CD4-positive, alpha-beta T cell (primary cell): ENCODE data around the gene NEGR1. TPM values are rescaled to one million over a fixed set of nuclear protein-coding genes. Genes with fewer than 3 reads are reported as not detected.

ENCODE experiments used
- ATAC-seq: fragments of 200-7000 bp; cut with Tn5 transposase; one replicate; pipeline ENCODE4 v1.10.0; 2022; ENCODE audit warnings: mild to moderate bottlenecking; ENCODE audit not compliant: poor library complexity
- CTCF ChIA-PET: fragments of 350-600 bp; sonication (Branson Sonifier 250); formaldehyde crosslinking; loops from one replicate; lab custom pipeline; 2021; ENCODE audit warnings: antibody characterized with exemption, inconsistent platforms; lab: Charles Lee
- POLR2A ChIA-PET: fragments of 350-600 bp; sonication (Branson Sonifier 250); formaldehyde crosslinking; loops from one replicate; lab custom pipeline; 2021; ENCODE audit warnings: antibody characterized with exemption, inconsistent platforms; lab: Charles Lee
- DNase-seq, 14 experiments: peaks; one replicate each; pipeline ENCODE4 v3.0.0-alpha.2; 2013 to 2020; ENCODE audit warnings: mixed read lengths in 2 of 14
- H3K27ac ChIP-seq, 2 donors: one replicate each; pipeline versions ENCODE4 v1.5.1 to v1.7.0; 2013; ENCODE audit warnings: low read length in 2 of 2, low read depth in 1 of 2, mild to moderate bottlenecking in 1 of 2
- H3K27me3 ChIP-seq, 2 experiments: 1 replicate in 1 of 2; 2 replicates in 1 of 2; pipeline versions ENCODE4 v1.6.1 to v1.7.0; 2013; ENCODE audit warnings: low read length in 2 of 2, control low read depth in 1 of 2, mild to moderate bottlenecking in 1 of 2, moderate library complexity in 1 of 2; ENCODE audit not compliant: insufficient read depth in 2 of 2, control insufficient read depth in 1 of 2
- H3K36me3 ChIP-seq: one replicate; pipeline ENCODE4 v1.6.1; 2013; ENCODE audit warnings: low read length, control low read depth; ENCODE audit not compliant: insufficient read depth
- H3K4me1 ChIP-seq: one replicate; pipeline ENCODE4 v1.6.1; 2013; ENCODE audit warnings: low read length, control low read depth; ENCODE audit not compliant: insufficient read depth
- H3K4me3 ChIP-seq: one replicate; pipeline ENCODE4 v1.5.1; 2013; ENCODE audit warnings: mild to moderate bottlenecking, low read length, moderate library complexity
- H3K9me3 ChIP-seq, 2 experiments: 1 replicate in 1 of 2; 2 replicates in 1 of 2; pipeline versions ENCODE4 v1.6.1 to v1.7.0; 2013; ENCODE audit warnings: low read length in 2 of 2, mild to moderate bottlenecking in 2 of 2, control low read depth in 1 of 2, moderate library complexity in 1 of 2; ENCODE audit not compliant: control insufficient read depth in 1 of 2, insufficient read depth in 1 of 2
- H3K27ac Mint-ChIP-seq: one replicate; pipeline ENCODE4 v1.8.0; 2020; ENCODE audit warnings: mixed read lengths
- H3K27me3 Mint-ChIP-seq: one replicate; pipeline ENCODE4 v1.8.0; 2021; ENCODE audit warnings: mixed read lengths
- H3K36me3 Mint-ChIP-seq: one replicate; pipeline ENCODE4 v1.8.0; 2021; ENCODE audit warnings: low read depth, mixed read lengths
- H3K4me1 Mint-ChIP-seq: one replicate; pipeline ENCODE4 v1.8.0; 2021; ENCODE audit warnings: low read depth, mixed read lengths
- H3K4me3 Mint-ChIP-seq: one replicate; pipeline ENCODE4 v1.8.0; 2020; ENCODE audit warnings: mild to moderate bottlenecking, mixed read lengths
- H3K9me3 Mint-ChIP-seq: one replicate; pipeline ENCODE4 v1.8.0; 2020; ENCODE audit warnings: mixed read lengths
- CTCF ChIP-seq: fragments of 200-600 bp; IDR thresholded peaks from one replicate; pipeline ENCODE4 v1.8.0; 2022; ENCODE audit warnings: antibody characterized with exemption, mild to moderate bottlenecking
- intact Hi-C, 2 experiments: fragments of 100-400 bp; cut with DNase I in 1 of 2; cut with micrococcal nuclease in 1 of 2; formaldehyde crosslinking; loops; one replicate each; pipeline versions ENCODE4 v1.15.1 to v1.9.0; 2023 to 2025; cut with DNase I, micrococcal nuclease
- total RNA-seq, 174 experiments: library from RNA in 2 of 174; stranded (reverse) in 2 of 174; gene quantifications; one replicate each; pipeline ENCODE4 v1.2.3 and lab custom pipeline; 2021 to 2026

Gene NEGR1
- total RNA-seq, 2 experiments from 2014 or later: 0.03 TPM

- no peak overlapping the region for H3K27ac Mint-ChIP-seq
- intact Hi-C loops: no loop called here
- no peak for ATAC-seq
- Histone ChIP-seq H3K36me3 (no peaks in the 10 kb centered on the region), H3K4me1 (no peaks in the 10 kb centered on the region), H3K27me3 (no peaks in the 10 kb centered on the region), H3K4me3 (no peak overlapping the region), H3K9me3 (peaks cover 0 to 5% of the 10 kb centered on the region in 2 experiments), H3K27ac (no peak overlapping the region)
- H3K27me3 Mint-ChIP-seq: no peaks in the 10 kb centered on the region
- no peak for TF ChIP-seq CTCF
- no peaks in the 10 kb centered on the region for H3K4me1 Mint-ChIP-seq
- no peak for DNase-seq
- H3K4me3 Mint-ChIP-seq: no peak overlapping the region
- CTCF ChIA-PET: no interaction called here
- POLR2A ChIA-PET: no interaction called here
- no peaks in the 10 kb centered on the region for H3K9me3 Mint-ChIP-seq
- H3K36me3 Mint-ChIP-seq: no peaks in the 10 kb centered on the region
These were observed 637.3 kb downstream of the NEGR1 start for GRCh38 chr1:71645015-71645414.

GRCh38 chr1:71641903-71642302, 640.4 kb downstream of the NEGR1 start:
- POLR2A ChIA-PET: no interaction called here
- H3K4me1 ChIP-seq: no peaks in the 10 kb centered on the region
- Mint-ChIP-seq H3K36me3 (no peaks in the 10 kb centered on the region), H3K27ac (no peak overlapping the region), H3K4me1 (no peaks in the 10 kb centered on the region), H3K9me3 (no peaks in the 10 kb centered on the region), H3K27me3 (no peaks in the 10 kb centered on the region), H3K4me3 (no peak overlapping the region)
- no peaks in the 10 kb centered on the region for H3K27me3 ChIP-seq
- H3K4me3 ChIP-seq: no peak overlapping the region
- TF ChIP-seq CTCF: no peak
- H3K27ac ChIP-seq: no peak overlapping the region
- CTCF ChIA-PET: interaction anchor here (1.5 kb wide), 1 partner anchor 9 kb away, joined by 3 read pairs; no protein-coding TSS in a partner anchor
- no peaks in the 10 kb centered on the region for H3K36me3 ChIP-seq
- no peak for DNase-seq
- intact Hi-C loops: no loop called here
- no peak for ATAC-seq
- H3K9me3 ChIP-seq: peaks cover 0 to 5% of the 10 kb centered on the region in 2 experiments

- Histone ChIP-seq H3K36me3 (no peaks in the 10 kb centered on the region), H3K4me3 (no peak overlapping the region), H3K27ac (no peak overlapping the region), H3K27me3 (no peaks in the 10 kb centered on the region), H3K4me1 (no peaks in the 10 kb centered on the region), H3K9me3 (peaks cover 0 to 5% of the 10 kb centered on the region in 2 experiments)
- Mint-ChIP-seq H3K36me3 (no peaks in the 10 kb centered on the region), H3K27me3 (no peaks in the 10 kb centered on the region), H3K9me3 (no peaks in the 10 kb centered on the region), H3K4me1 (no peaks in the 10 kb centered on the region), H3K27ac (no peak overlapping the region), H3K4me3 (no peak overlapping the region)
- ChIA-PET POLR2A (no interaction called here), CTCF (interaction anchor here (1.5 kb wide), 1 partner anchor 10 kb away, joined by 3 read pairs; no protein-coding TSS in a partner anchor)
- TF ChIP-seq CTCF: no peak
- intact Hi-C loops: no loop called here
- ATAC-seq: no peak
- no peak for DNase-seq
These were observed 641.3 kb downstream of the NEGR1 start for GRCh38 chr1:71640998-71641397.
